Mesothelial cell of epicardium (in vitro differentiated cells): ENCODE data around the gene PDZD7. TPM values are rescaled to one million over a fixed set of nuclear protein-coding genes. Genes with fewer than 3 reads are reported as not detected.
A peak's percentile ranks its signal among the peaks of the same experiment; 100 is the strongest.

Source experiments
- DNase-seq, 2 experiments: peaks; one replicate each; pipeline ENCODE4 v3.0.0; 2021; ENCODE audit warnings: low spot score in 2 of 2; ENCODE audit not compliant: unreplicated experiment in 2 of 2
- H3K27ac Mint-ChIP-seq: 2 replicates; pipeline ENCODE4 v1.8.0; 2021; ENCODE audit warnings: mixed read lengths
- H3K27me3 Mint-ChIP-seq: 2 replicates; pipeline ENCODE4 v1.8.0; 2021; ENCODE audit warnings: low read depth, mixed read lengths
- H3K36me3 Mint-ChIP-seq: 2 replicates; pipeline ENCODE4 v1.8.0; 2021; ENCODE audit warnings: mixed read lengths
- H3K4me1 Mint-ChIP-seq: 2 replicates; pipeline ENCODE4 v1.8.0; 2021; ENCODE audit warnings: mixed read lengths
- H3K4me3 Mint-ChIP-seq: 2 replicates; pipeline ENCODE4 v1.8.0; 2021; ENCODE audit warnings: mild to moderate bottlenecking, moderate library complexity, mixed read lengths
- H3K9me3 Mint-ChIP-seq: 2 replicates; pipeline ENCODE4 v1.8.0; 2021; ENCODE audit warnings: mixed read lengths
- CTCF ChIP-seq: fragments of 200-600 bp; sonication (generic); IDR thresholded peaks from one replicate; pipeline ENCODE4 v1.5.0; 2021; ENCODE audit warnings: antibody characterized with exemption; ENCODE audit not compliant: unreplicated experiment
- total RNA-seq: library from RNA; stranded (reverse); gene quantifications from 3 replicates; pipeline ENCODE4 v1.2.1, GENCODE V29; 2021

PDZD7 gene
- total RNA-seq, 1 donor from 2014 or later: 1.8 TPM

GRCh38 chr10:101018118-101018599 lies 12.8 kb downstream of the PDZD7 start:
- peaks cover 44% of the 10 kb centered on the region for H3K27me3 Mint-ChIP-seq
- DNase-seq: no peak

GRCh38 chr10:101016814-101017213 lies 14.1 kb downstream of the PDZD7 start:
- Mint-ChIP-seq H3K9me3 (no peaks in the 10 kb centered on the region), H3K27ac (no peak overlapping the region), H3K27me3 (peaks cover 44% of the 10 kb centered on the region), H3K4me1 (peaks cover 22% of the 10 kb centered on the region), H3K36me3 (no peaks in the 10 kb centered on the region), H3K4me3 (no peak overlapping the region)
- TF ChIP-seq CTCF: no peak
- no peak for DNase-seq

More at GRCh38 chr10:101018118-101018599, 12.8 kb downstream of the PDZD7 start:
- no peak for TF ChIP-seq CTCF
- H3K27ac Mint-ChIP-seq: peak overlapping the region; percentile 11
- H3K36me3 Mint-ChIP-seq: no peaks in the 10 kb centered on the region
- peak overlapping the region; percentile 20 for H3K4me3 Mint-ChIP-seq
- no peaks in the 10 kb centered on the region for H3K9me3 Mint-ChIP-seq
- H3K4me1 Mint-ChIP-seq: peaks cover 16% of the 10 kb centered on the region

- TF ChIP-seq CTCF: no peak
- peaks cover 41% of the 10 kb centered on the region for H3K27me3 Mint-ChIP-seq
- H3K36me3 Mint-ChIP-seq: no peaks in the 10 kb centered on the region
- H3K9me3 Mint-ChIP-seq: no peaks in the 10 kb centered on the region
- no peak for DNase-seq
- H3K27ac Mint-ChIP-seq: no peak overlapping the region
- peaks cover 22% of the 10 kb centered on the region for H3K4me1 Mint-ChIP-seq
- no peak overlapping the region for H3K4me3 Mint-ChIP-seq
Observed at GRCh38 chr10:101015582-101015973, 15.4 kb downstream of the PDZD7 start.

- TF ChIP-seq CTCF: no peak
- no peak for DNase-seq
- peaks cover 39% of the 10 kb centered on the region for H3K27me3 Mint-ChIP-seq
Observed at GRCh38 chr10:101014966-101015581, 15.9 kb downstream of the PDZD7 start.

GRCh38 chr10:101014230-101014884 lies 16.6 kb downstream of the PDZD7 start:
- H3K9me3 Mint-ChIP-seq: no peaks in the 10 kb centered on the region
- no peaks in the 10 kb centered on the region for H3K36me3 Mint-ChIP-seq
- H3K4me1 Mint-ChIP-seq: peaks cover 22% of the 10 kb centered on the region
- H3K4me3 Mint-ChIP-seq: no peak overlapping the region
- TF ChIP-seq CTCF: peak; percentile 70
- H3K27me3 Mint-ChIP-seq: peaks cover 36% of the 10 kb centered on the region
- peak in 1 of 2 experiments; percentile 91 for DNase-seq
- no peak overlapping the region for H3K27ac Mint-ChIP-seq

More at GRCh38 chr10:101014966-101015581, 15.9 kb downstream of the PDZD7 start:
- no peak overlapping the region for H3K27ac Mint-ChIP-seq
- no peaks in the 10 kb centered on the region for H3K9me3 Mint-ChIP-seq
- no peak overlapping the region for H3K4me3 Mint-ChIP-seq
- H3K4me1 Mint-ChIP-seq: peaks cover 22% of the 10 kb centered on the region
- no peaks in the 10 kb centered on the region for H3K36me3 Mint-ChIP-seq
